HL-60 (cell line): ENCODE data around the gene GRIK2.

Experiments used
- DNase-seq, 2 experiments: peaks; one replicate each; pipeline ENCODE4 v3.0.0-alpha.2; 2010 to 2020; ENCODE audit warnings: low read depth in 1 of 2, low spot score in 1 of 2
- H3K27ac ChIP-seq: fragments of 250-450 bp; sonication (Bioruptor Pico); replicated peaks from 2 replicates; pipeline ENCODE4 v1.5.1; 2020; ENCODE audit warnings: mild to moderate bottlenecking, moderate library complexity
- H3K27me3 ChIP-seq: fragments of 250-450 bp; sonication (Bioruptor Pico); 2 replicates; pipeline ENCODE4 v1.5.1; 2021; ENCODE audit warnings: mild to moderate bottlenecking, moderate library complexity; ENCODE audit not compliant: insufficient read depth, poor library complexity, severe bottlenecking
- H3K4me3 ChIP-seq: replicated peaks from 2 replicates; pipeline ENCODE4 v1.5.1; 2011; ENCODE audit warnings: mild to moderate bottlenecking, control low read depth, low read length; ENCODE audit not compliant: insufficient read depth
- GABPA ChIP-seq: IDR thresholded peaks from 2 replicates; pipeline ENCODE4 v1.6.1; 2012; ENCODE audit warnings: low read depth
- POLR2AphosphoS5 ChIP-seq: IDR thresholded peaks from 2 replicates; pipeline ENCODE4 v1.6.1; 2012; ENCODE audit warnings: low read depth
- SPI1 ChIP-seq: IDR thresholded peaks from 2 replicates; pipeline ENCODE4 v1.6.1; 2012; ENCODE audit warnings: low read depth, mild to moderate bottlenecking, borderline replicate concordance
- TF ChIP-seq, protein P1 (sequence below): IDR thresholded peaks from one replicate; pipeline ENCODE4 v1.5.1; 2011; ENCODE audit warnings: low read length, control low read depth, inconsistent platforms; ENCODE audit not compliant: insufficient read depth
- TF ChIP-seq, protein P2 (sequence below): IDR thresholded peaks from 2 replicates; pipeline ENCODE4 v1.6.1; 2012; ENCODE audit warnings: low read depth; ENCODE audit not compliant: insufficient replicate concordance

GRIK2 gene

DNA sequence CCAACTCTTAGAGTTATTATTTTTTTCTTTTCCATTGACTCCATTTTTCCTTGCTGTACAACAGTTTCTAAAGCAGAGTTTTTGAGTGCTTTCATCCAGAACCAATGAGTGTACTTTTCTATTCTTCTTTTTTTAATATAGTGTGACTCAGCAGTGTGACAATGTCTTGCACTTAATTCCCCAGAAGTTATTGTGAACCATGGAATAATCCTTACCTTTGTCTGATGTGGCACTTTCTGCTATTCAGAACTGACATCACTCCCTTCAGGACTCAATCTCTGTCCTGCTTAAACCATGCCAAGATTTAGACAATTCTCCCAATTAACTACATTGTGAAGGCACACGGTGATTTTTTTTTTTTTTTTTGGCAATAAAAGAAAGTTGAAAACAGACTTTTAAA, 41.5 kb downstream of the GRIK2 start:
- H3K27ac ChIP-seq = no peak overlapping the region
- no peaks in the 10 kb centered on the region for H3K27me3 ChIP-seq
- no peak for DNase-seq
- H3K4me3 ChIP-seq = no peak overlapping the region
- TF ChIP-seq, protein P1, sequence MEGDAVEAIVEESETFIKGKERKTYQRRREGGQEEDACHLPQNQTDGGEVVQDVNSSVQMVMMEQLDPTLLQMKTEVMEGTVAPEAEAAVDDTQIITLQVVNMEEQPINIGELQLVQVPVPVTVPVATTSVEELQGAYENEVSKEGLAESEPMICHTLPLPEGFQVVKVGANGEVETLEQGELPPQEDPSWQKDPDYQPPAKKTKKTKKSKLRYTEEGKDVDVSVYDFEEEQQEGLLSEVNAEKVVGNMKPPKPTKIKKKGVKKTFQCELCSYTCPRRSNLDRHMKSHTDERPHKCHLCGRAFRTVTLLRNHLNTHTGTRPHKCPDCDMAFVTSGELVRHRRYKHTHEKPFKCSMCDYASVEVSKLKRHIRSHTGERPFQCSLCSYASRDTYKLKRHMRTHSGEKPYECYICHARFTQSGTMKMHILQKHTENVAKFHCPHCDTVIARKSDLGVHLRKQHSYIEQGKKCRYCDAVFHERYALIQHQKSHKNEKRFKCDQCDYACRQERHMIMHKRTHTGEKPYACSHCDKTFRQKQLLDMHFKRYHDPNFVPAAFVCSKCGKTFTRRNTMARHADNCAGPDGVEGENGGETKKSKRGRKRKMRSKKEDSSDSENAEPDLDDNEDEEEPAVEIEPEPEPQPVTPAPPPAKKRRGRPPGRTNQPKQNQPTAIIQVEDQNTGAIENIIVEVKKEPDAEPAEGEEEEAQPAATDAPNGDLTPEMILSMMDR = no peak
- TF ChIP-seq SPI1 (no peak), POLR2AphosphoS5 (no peak), GABPA (no peak)
- TF ChIP-seq, protein P2, sequence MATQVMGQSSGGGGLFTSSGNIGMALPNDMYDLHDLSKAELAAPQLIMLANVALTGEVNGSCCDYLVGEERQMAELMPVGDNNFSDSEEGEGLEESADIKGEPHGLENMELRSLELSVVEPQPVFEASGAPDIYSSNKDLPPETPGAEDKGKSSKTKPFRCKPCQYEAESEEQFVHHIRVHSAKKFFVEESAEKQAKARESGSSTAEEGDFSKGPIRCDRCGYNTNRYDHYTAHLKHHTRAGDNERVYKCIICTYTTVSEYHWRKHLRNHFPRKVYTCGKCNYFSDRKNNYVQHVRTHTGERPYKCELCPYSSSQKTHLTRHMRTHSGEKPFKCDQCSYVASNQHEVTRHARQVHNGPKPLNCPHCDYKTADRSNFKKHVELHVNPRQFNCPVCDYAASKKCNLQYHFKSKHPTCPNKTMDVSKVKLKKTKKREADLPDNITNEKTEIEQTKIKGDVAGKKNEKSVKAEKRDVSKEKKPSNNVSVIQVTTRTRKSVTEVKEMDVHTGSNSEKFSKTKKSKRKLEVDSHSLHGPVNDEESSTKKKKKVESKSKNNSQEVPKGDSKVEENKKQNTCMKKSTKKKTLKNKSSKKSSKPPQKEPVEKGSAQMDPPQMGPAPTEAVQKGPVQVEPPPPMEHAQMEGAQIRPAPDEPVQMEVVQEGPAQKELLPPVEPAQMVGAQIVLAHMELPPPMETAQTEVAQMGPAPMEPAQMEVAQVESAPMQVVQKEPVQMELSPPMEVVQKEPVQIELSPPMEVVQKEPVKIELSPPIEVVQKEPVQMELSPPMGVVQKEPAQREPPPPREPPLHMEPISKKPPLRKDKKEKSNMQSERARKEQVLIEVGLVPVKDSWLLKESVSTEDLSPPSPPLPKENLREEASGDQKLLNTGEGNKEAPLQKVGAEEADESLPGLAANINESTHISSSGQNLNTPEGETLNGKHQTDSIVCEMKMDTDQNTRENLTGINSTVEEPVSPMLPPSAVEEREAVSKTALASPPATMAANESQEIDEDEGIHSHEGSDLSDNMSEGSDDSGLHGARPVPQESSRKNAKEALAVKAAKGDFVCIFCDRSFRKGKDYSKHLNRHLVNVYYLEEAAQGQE = no peak

DNA sequence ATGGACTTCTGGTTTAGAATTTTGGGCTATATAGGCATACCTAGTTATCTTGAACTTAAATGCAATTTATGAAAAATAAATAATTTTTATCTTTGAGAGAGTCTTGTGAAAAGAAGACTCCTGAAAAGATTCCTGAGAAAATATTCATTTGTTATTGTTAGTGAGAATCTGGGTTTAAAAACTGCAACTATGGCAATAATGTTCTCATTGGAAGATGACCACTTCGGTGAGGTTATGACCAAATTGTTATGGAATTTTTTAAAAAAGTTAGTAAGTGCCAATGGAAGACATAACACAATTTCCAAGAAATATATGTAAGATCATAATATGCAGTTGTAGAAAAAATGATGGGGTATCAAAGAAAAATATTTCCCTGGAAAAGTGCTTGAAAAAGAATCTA, 46.3 kb downstream of the GRIK2 start:
- Histone ChIP-seq H3K27me3 (no peaks in the 10 kb centered on the region), H3K27ac (no peak overlapping the region), H3K4me3 (no peak overlapping the region)
- DNase-seq = no peak
- TF ChIP-seq POLR2AphosphoS5 (no peak), GABPA (no peak), SPI1 (no peak)
- TF ChIP-seq, protein P2 = no peak
- TF ChIP-seq, protein P1 = no peak

DNA sequence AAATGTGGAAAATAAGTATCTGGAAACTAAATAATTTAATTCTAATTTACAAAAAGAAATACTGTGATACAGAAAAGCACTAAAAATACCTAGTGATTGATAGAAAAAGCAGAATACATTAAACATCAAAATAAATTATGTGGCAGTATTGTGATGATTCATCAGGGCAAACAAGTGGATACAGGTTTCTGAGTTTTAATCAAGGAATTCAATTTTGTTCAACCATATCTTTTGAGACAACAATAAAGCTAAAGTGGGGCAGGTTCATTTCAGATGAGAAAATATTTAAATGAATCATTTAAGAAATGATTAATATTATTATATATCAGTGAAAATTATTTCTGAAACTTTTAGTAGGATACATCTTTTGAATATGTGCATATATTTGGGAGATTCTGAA, 49.8 kb downstream of the GRIK2 start:
- no peak for DNase-seq
- H3K4me3 ChIP-seq = no peak overlapping the region
- H3K27ac ChIP-seq = no peak overlapping the region
- no peaks in the 10 kb centered on the region for H3K27me3 ChIP-seq
- no peak for TF ChIP-seq SPI1
- no peak for TF ChIP-seq GABPA
- TF ChIP-seq, protein P1 = no peak
- no peak for TF ChIP-seq POLR2AphosphoS5
- TF ChIP-seq, protein P2 = no peak
